LoVo (cell line): ENCODE measurements around the gene QSER1.
"Not testable (repeated sequence)": the region's sequence is repeated elsewhere in the genome, so short reads cannot be mapped to it uniquely, and the experiment has no call there.

Experiments
- DNase-seq: peaks from one replicate; pipeline ENCODE4 v3.0.0-alpha.2; 2016; ENCODE audit warnings: low spot score

The QSER1 gene

GRCh38 chr11:32892355-32893092, at the start of gene QSER1:
QSER1 (plus strand) TSS chr11:32892811; CDS start chr11:32893126, 315 bp downstream.
- peak; percentile 73 for DNase-seq

DNA sequence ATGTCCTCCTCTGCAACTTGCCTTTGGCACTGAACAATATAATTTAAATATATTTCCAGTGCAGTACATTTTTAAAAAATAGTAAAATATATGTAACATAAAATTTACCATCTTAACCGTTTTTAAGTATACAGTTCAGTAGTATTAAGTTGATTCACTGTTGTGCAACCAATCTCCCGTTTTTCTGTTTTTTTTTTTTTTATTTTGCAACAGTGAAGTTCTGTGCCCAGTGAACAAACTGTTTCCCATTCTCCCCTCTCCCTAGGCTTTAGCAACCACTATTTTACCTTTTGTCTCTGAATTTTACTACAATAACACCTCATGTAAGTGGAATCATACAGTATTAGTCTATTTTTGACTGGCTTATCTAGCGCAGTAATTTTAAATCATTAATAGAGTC, 49.1 kb upstream of the QSER1 start:
- DNase-seq = no peak

GRCh38 chr11:32847511-32847910, 45.1 kb upstream of the QSER1 start:
- DNase-seq = no peak

DNA sequence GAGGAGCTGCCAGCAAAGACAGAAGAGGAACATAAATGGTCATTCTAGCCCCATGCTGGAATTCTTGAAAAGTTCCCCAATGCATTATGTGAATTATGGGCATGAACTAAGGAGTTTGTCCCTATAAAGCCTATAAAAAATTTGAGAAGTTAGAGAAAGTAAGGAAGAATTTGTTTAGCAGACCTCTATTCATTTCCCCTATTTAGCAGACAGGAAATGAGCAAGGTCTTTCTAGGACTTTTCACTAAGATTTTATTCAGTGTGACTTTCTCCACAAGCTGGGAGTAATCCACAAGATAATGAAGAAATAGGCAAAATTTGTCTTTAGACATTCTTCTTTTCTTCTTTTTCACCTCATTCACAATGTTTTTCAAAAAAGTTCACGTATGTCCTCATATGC, 42.9 kb upstream of the QSER1 start:
- DNase-seq = no peak

- no peak for DNase-seq
These were observed 41.4 kb upstream of the QSER1 start for GRCh38 chr11:32851251-32851650.

DNA sequence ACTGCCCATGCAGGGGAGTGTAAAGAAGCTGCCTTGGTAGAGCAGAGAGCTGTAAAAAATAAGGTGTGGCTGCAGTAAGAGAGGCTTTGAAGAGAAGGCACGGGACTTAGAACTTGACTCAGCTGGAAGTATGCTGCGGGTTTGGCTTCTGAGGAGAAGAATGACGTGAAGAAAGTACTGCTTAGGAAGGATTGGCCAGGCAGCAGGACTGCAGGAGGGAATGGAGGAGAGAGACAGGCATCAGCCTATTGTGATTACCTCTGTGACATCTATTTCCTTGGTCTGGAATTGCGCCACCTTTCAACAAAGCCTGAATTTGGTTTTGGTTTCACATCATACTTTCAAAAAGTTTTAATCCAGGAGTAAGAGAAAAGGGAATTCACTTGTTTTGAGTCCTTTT, 40.4 kb upstream of the QSER1 start:
- DNase-seq = peak; percentile 87

- DNase-seq = no peak
These were observed 37.0 kb upstream of the QSER1 start for GRCh38 chr11:32855601-32856000.

- DNase-seq = no peak
These were observed 33.9 kb upstream of the QSER1 start for GRCh38 chr11:32858731-32859130.

GRCh38 chr11:32861850-32862577, 30.6 kb upstream of the QSER1 start:
- no peak for DNase-seq

DNA sequence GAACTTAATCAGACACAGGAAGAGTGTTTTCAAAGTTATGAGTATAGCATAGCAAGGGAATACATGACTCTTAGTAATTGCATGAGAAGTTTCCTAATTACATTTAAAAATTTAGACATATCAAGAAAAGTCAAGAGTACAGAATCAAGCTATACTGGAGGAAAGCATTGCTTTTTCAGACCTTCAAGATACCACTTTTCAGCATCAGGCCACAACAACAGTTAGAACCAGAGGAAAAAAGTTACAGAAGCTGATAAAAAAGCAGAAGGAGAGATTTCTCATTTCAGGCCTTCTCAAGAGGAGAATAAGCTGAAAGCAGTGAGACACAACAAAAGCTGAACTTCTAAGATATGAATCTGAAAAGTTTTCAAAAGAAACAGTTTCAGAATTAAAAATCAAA, 28.1 kb upstream of the QSER1 start:
- no peak for DNase-seq

- DNase-seq = not testable (repeated sequence)
These were observed 23.9 kb upstream of the QSER1 start for GRCh38 chr11:32868752-32869151.

DNA sequence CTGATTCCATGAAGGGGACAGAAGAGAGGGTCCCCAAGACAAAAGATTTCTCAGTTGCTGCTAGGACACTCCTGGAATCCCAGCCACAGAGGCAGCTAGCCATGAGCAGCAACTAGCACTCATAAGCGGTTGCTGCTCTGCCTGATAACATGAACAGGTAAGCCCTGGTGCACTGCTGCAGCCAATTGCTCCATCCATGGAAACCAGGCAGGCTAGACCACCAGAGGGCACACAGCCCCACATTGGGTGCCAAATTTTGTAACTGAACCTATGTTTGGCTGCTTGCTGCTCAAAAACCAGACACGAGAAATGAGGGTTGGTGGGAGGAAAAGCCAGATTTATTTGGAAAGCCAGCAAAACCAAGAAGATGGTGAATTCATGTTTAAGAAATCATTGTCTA, 21.9 kb upstream of the QSER1 start:
- DNase-seq = peak; percentile 14

DNA sequence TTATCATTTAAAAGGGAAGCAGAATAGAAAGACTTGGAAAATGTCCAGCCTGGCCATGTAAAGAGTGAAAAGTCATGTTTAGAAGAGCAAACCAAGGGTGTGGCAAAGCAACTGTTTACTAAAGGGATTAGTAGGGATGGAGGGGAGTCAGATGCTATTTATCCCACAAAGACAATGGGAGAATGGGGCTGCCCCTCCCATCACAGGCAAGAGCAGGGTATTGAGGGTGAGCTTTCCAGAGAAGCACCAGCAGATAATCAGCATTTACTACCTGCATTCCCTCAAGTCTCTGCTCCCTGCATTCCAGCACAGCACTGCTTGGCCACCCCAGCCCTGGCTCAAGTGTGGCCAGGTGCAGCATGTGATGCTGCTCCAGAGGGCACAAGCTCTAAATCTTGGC, 18.5 kb upstream of the QSER1 start:
- no peak for DNase-seq

- no peak for DNase-seq
These were observed 11.3 kb upstream of the QSER1 start for GRCh38 chr11:32881286-32881685.

- no peak for DNase-seq
These were observed 9.2 kb upstream of the QSER1 start for GRCh38 chr11:32883421-32883820.

GRCh38 chr11:32884023-32884422, 8.6 kb upstream of the QSER1 start:
- DNase-seq = no peak

- DNase-seq = no peak
These were observed 7.7 kb upstream of the QSER1 start for GRCh38 chr11:32884770-32885384.

DNA sequence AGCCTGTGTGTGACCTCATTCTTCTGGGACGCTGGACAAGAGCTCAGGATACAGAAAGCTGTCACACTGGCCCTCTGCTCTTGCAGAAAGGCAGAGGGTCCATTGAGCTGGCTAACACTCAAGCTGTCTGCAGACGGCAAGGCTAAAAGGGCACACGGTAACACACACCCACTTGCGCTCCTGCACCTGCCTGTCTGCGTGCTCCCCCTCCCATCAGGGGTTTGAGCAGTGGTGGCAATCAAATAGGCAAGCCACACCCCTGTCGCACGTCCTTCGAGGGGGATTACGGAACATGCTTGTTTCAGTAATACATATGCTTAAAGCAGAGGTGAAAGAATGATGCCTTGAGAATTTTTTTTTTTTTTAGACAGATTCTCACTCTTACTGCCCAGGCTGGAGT, 7.1 kb upstream of the QSER1 start:
- DNase-seq = no peak

DNA sequence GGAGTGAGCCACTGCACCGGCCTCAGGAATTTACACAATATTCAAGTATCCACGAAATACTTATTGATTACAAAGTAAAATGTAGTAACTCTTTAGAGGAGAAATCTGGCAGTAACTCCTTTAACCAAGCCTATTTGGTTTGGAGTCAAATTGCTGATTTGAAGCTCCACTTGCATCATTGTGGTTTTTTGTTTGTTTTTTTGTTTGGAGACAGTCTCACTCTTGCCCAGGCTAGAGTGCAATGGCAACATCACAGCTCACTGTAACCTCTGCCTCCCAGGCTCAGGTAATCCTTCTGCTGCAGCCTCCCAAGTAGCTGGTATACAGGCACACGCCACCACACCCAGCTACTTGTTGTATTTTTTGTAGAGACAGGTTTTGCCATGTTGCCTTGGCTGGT, 6.4 kb upstream of the QSER1 start:
- no peak for DNase-seq

- not testable (repeated sequence) for DNase-seq
These were observed 4.8 kb upstream of the QSER1 start for GRCh38 chr11:32887707-32888383.

DNA sequence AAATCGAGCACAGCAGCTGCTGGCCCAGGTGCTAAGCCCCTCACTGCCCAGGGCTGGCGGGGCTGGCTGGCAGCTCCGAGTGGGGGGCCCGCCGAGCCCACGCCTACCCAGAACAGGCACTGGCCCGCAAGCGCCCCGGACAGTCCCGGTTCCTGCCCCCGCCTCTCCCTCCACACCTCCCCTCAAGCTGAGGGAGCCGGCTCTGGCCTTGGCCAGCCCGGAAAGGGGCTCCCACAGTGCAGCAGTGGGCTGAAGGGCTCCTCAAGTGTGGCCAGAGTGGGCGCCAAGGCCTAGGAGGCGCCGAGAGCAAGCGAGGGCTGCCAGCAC, 4.3 kb upstream of the QSER1 start:
- not testable (repeated sequence) for DNase-seq

DNA sequence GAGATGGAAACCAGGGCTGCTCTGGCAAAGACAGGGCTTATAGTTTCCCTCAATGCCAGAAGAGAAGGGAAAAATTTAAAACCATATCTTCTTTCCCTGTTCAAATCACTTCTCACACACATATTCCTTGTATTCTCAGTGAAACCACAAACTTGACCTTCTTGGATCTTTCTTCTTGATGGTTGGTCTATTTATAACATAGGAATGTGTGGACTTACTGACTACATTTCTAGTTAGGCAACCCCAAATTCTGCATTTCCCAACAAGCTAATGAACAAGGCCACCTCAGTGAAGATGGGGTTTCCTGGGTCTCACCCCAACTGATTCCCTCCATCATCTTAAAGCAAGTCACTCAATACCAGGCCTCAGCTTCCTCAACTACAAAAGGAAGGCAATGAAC, 3.8 kb upstream of the QSER1 start:
- DNase-seq = no peak
